ENCODE data around the gene NELL2. TPM values are rescaled to one million over a fixed set of nuclear protein-coding genes. Genes with fewer than 3 reads are reported as not detected.
"Not testable (repeated sequence)": the region's sequence is repeated elsewhere in the genome, so short reads cannot be mapped to it uniquely, and the experiment has no call there.

Gene NELL2
- total RNA-seq, 1 experiment from 2014 or later, result 32.7 TPM

DNA sequence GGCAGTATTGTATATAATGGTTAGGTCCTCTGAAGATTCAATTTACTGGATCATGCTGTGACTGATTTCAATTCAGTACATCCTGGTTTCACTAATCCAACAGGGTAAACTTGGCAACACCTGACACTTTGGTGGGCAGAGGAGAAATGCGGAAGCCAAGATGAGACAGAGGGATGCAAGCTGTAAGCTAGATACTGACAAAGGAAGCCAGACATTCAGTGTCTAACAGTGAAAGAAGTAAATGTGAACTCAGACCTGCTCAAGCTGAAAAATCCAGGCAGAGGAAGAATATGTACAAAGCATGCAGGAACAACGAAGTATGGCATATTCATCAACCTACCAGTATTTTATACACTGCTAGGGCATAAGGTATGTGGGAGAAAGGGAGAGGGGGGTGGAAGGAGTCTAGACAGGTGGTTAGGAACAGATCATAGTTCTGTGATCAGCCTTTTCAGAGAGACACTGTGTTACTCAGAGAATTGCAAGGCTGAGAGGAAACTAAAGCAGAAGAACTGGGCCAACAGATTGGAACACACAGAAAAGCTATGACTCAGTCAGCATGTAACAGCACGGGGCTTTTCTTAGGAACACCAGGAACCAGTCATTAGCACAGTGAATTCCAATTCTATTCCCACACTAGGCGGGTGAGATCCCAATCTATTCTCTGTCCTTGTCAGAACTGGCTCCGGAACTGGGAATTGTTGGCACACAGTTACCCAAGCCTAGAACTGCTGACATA, 40.3 kb downstream of the NELL2 start:
- no peak overlapping the region for H2BK120ac ChIP-seq (ENCODE audit: low read depth, low read length, poor library complexity, severe bottlenecking)
- WGBS (ENCODE audit: extremely low coverage, insufficient read length, low lambda C conversion rate), result no CpG with 5 or more reads among the region's 5 CpGs
- DNase-seq, result no peak
- H3K4me1 Mint-ChIP-seq, result peaks cover 8% of the 10 kb centered on the region in 2 experiments
- no peak overlapping the region for H3K14ac ChIP-seq (ENCODE audit: insufficient read depth, low read length)
- H3K27me3 Mint-ChIP-seq (ENCODE audit: low read depth), result no peaks in the 10 kb centered on the region
- H4K91ac ChIP-seq (ENCODE audit: insufficient read length, low read depth, low read length), result no peak overlapping the region
- H3K27ac Mint-ChIP-seq, result peak overlapping the region in 2 of 3 experiments; percentile 24 to 37; a peak in 2 of 7 replicates
- H3K23me2 ChIP-seq (ENCODE audit: insufficient read length, low read depth, low read length, poor library complexity, severe bottlenecking), result no peaks in the 10 kb centered on the region
- H3K9me3 Mint-ChIP-seq, result no peaks in the 10 kb centered on the region
- no peak overlapping the region for H3K27ac ChIP-seq (ENCODE audit: insufficient read length, low read depth, low read length)
- no peak overlapping the region for H3K9ac ChIP-seq (ENCODE audit: extremely low read depth, insufficient read length, low read length)
- no peaks in the 10 kb centered on the region for H3K79me2 ChIP-seq (ENCODE audit: insufficient read depth, low read length)
- no peaks in the 10 kb centered on the region for H3K27me3 ChIP-seq (ENCODE audit: insufficient read depth, low read length)
- H4K20me1 ChIP-seq (ENCODE audit: control insufficient read depth, insufficient read depth, insufficient read length), result no peaks in the 10 kb centered on the region
- no peak overlapping the region for H2AK5ac ChIP-seq (ENCODE audit: insufficient read length, low read length)
- H2BK20ac ChIP-seq (ENCODE audit: low read depth, low read length, poor library complexity, severe bottlenecking), result no peak overlapping the region
- no peak overlapping the region for H3K23ac ChIP-seq (ENCODE audit: insufficient read length, low read depth, low read length)
- no peak overlapping the region for H3K4me2 ChIP-seq (ENCODE audit: insufficient read depth, insufficient read length, low read length)
- H3K79me1 ChIP-seq (ENCODE audit: insufficient read depth, low read depth, low read length, poor library complexity, severe bottlenecking), result no peaks in the 10 kb centered on the region
- H3K18ac ChIP-seq (ENCODE audit: insufficient read length, low read depth, low read length), result no peak overlapping the region
- no peak overlapping the region for H2BK5ac ChIP-seq (ENCODE audit: insufficient read length, low read length)
- H3K9me3 ChIP-seq (ENCODE audit: control insufficient read depth, low read depth, low read length), result no peaks in the 10 kb centered on the region
- H3K36me3 Mint-ChIP-seq (ENCODE audit: insufficient read depth in 1 of 3, low read depth in 3 of 3), result no peaks in the 10 kb centered on the region
- no peak overlapping the region for H3K4me3 Mint-ChIP-seq
- no peak overlapping the region for H3K56ac ChIP-seq (ENCODE audit: insufficient read length, low read depth, low read length)
- no peak overlapping the region for H3T11ph ChIP-seq (ENCODE audit: low read length)
- H2AFZ ChIP-seq (ENCODE audit: low read length), result no peak overlapping the region
- no peak overlapping the region for H2BK15ac ChIP-seq (ENCODE audit: low read depth, low read length)
- no peak overlapping the region for H4K5ac ChIP-seq (ENCODE audit: insufficient read length, low read depth, low read length)
- no peak overlapping the region for H4K8ac ChIP-seq (replicated peaks; ENCODE audit: insufficient read length, low read depth, low read length)
- no peaks in the 10 kb centered on the region for H3K4me1 ChIP-seq (ENCODE audit: insufficient read depth, low read length)
- no peak for TF ChIP-seq CTCF (conservative IDR thresholded peaks at IDR 0.05)
- no peak overlapping the region for H2BK12ac ChIP-seq (ENCODE audit: insufficient read length, low read depth, low read length)
- no peak overlapping the region for H3K4ac ChIP-seq (ENCODE audit: low read depth, low read length)

DNA sequence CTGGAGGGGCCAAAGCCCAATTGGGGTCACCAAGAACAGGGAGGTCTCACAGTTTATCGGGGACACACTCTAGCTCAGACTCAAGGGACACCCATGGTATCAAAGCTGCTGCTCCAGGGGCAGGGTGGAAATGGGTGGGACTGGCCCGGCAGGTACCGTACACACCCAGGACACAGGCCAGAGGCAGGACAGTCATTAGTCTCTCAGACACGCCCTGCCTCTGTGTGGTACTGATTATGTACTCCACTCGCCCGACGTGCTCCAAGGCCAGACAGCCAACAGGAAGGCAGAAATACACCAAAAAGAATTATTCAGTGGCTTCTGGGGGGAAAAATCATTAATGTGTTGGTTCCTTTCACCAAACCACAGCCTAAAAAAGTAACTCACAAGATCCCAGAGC, 41.1 kb downstream of the NELL2 start:
- not testable (repeated sequence) for H4K8ac ChIP-seq (replicated peaks; ENCODE audit: insufficient read length, low read depth, low read length); H2BK15ac ChIP-seq (ENCODE audit: low read depth, low read length); H4K5ac ChIP-seq (ENCODE audit: insufficient read length, low read depth, low read length); H3K56ac ChIP-seq (ENCODE audit: insufficient read length, low read depth, low read length); H3K79me2 ChIP-seq (ENCODE audit: insufficient read depth, low read length); H4K20me1 ChIP-seq (ENCODE audit: control insufficient read depth, insufficient read depth, insufficient read length); H2BK5ac ChIP-seq (ENCODE audit: insufficient read length, low read length); H2BK20ac ChIP-seq (ENCODE audit: low read depth, low read length, poor library complexity, severe bottlenecking); H3K9me3 Mint-ChIP-seq; H3K27me3 ChIP-seq (ENCODE audit: insufficient read depth, low read length); H3T11ph ChIP-seq (ENCODE audit: low read length); H2AK5ac ChIP-seq (ENCODE audit: insufficient read length, low read length); H3K4ac ChIP-seq (ENCODE audit: low read depth, low read length); H2BK120ac ChIP-seq (ENCODE audit: low read depth, low read length, poor library complexity, severe bottlenecking); H2AFZ ChIP-seq (ENCODE audit: low read length); H3K14ac ChIP-seq (ENCODE audit: insufficient read depth, low read length); H3K36me3 Mint-ChIP-seq (ENCODE audit: insufficient read depth in 1 of 3, low read depth in 3 of 3); H2BK12ac ChIP-seq (ENCODE audit: insufficient read length, low read depth, low read length); H3K23ac ChIP-seq (ENCODE audit: insufficient read length, low read depth, low read length); H4K91ac ChIP-seq (ENCODE audit: insufficient read length, low read depth, low read length); H3K23me2 ChIP-seq (ENCODE audit: insufficient read length, low read depth, low read length, poor library complexity, severe bottlenecking); H3K27ac Mint-ChIP-seq; H3K4me1 ChIP-seq (ENCODE audit: insufficient read depth, low read length); H3K4me2 ChIP-seq (ENCODE audit: insufficient read depth, insufficient read length, low read length); H3K4me3 Mint-ChIP-seq; H3K79me1 ChIP-seq (ENCODE audit: insufficient read depth, low read depth, low read length, poor library complexity, severe bottlenecking); H3K27me3 Mint-ChIP-seq (ENCODE audit: low read depth); H3K27ac ChIP-seq (ENCODE audit: insufficient read length, low read depth, low read length); H3K18ac ChIP-seq (ENCODE audit: insufficient read length, low read depth, low read length); H3K9me3 ChIP-seq (ENCODE audit: control insufficient read depth, low read depth, low read length); H3K4me1 Mint-ChIP-seq; DNase-seq; H3K9ac ChIP-seq (ENCODE audit: extremely low read depth, insufficient read length, low read length)
- no CpG with 5 or more reads among the region's 7 CpGs for WGBS (ENCODE audit: extremely low coverage, insufficient read length, low lambda C conversion rate)

Data from H9 (cell line).